H1 (cell line): Measurements from ENCODE around the gene TMEM178B. TPM values are rescaled to one million over a fixed set of nuclear protein-coding genes. Genes with fewer than 3 reads are reported as not detected.

Source experiments
- CTCF ChIA-PET: fragments of 300-600 bp; sonication (Branson Sonifier 250); formaldehyde crosslinking; loops from one replicate; lab custom pipeline; 2021; ENCODE audit not compliant: partially characterized antibody; lab: Charles Lee
- POLR2A ChIA-PET: fragments of 300-600 bp; sonication (Branson Sonifier 250); formaldehyde crosslinking; loops from one replicate; lab custom pipeline; 2021; ENCODE audit warnings: inconsistent platforms; ENCODE audit not compliant: partially characterized antibody; lab: Charles Lee
- DNase-seq, 2 experiments: peaks; one replicate each; pipeline versions ENCODE4 v3.0.0 to v3.0.0-alpha.2; 2010 to 2022; ENCODE audit warnings: low spot score in 2 of 2, low read depth in 1 of 2, mixed read lengths in 1 of 2
- FAIRE-seq: peaks from 2 replicates; lab custom pipeline; 2011; peaks lifted over from hg19 to GRCh38; lab: Jason Lieb, UNC
- H2AFZ ChIP-seq: 2 replicates; pipeline ENCODE4 v1.8.1; 2012; ENCODE audit warnings: low read length, inconsistent platforms
- H2AK5ac ChIP-seq: 2 replicates; pipeline ENCODE4 v1.6.1; 2013; ENCODE audit warnings: low read depth, low read length
- H2BK120ac ChIP-seq: replicated peaks from 2 replicates; pipeline ENCODE3; 2013; ENCODE audit warnings: low read depth, low read length, inconsistent platforms
- H2BK12ac ChIP-seq: 2 replicates; pipeline ENCODE4 v1.6.1; 2013; ENCODE audit warnings: low read depth, low read length
- H2BK15ac ChIP-seq: 2 replicates; pipeline ENCODE4 v1.6.1; 2013; ENCODE audit warnings: low read length
- H2BK20ac ChIP-seq: 2 replicates; pipeline ENCODE4 v1.6.1; 2013; ENCODE audit warnings: low read length
- H2BK5ac ChIP-seq: 2 replicates; pipeline ENCODE4 v1.6.1; 2013; ENCODE audit warnings: low read depth, low read length
- H3K14ac ChIP-seq: 2 replicates; pipeline ENCODE4 v1.6.1; 2013; ENCODE audit warnings: inconsistent platforms; ENCODE audit not compliant: insufficient read length
- H3K18ac ChIP-seq: 2 replicates; pipeline ENCODE4 v1.6.1; 2013; ENCODE audit warnings: low read length; ENCODE audit errors: extremely low read depth
- H3K23ac ChIP-seq: 2 replicates; pipeline ENCODE4 v1.6.1; 2013; ENCODE audit warnings: inconsistent platforms; ENCODE audit not compliant: insufficient read length
- H3K23me2 ChIP-seq: 2 replicates; pipeline ENCODE4 v1.6.1; 2013; ENCODE audit warnings: low read depth, low read length
- H3K27ac ChIP-seq: 2 replicates; pipeline ENCODE4 v1.6.1; 2011; ENCODE audit warnings: low read depth, low read length, inconsistent platforms
- H3K27me3 ChIP-seq, 4 experiments: replicated peaks in 1 of 4; 1 replicate in 1 of 4; 2 replicates in 3 of 4; pipeline versions ENCODE4 v1.6.1 to v1.8.1; 2011 to 2013; ENCODE audit warnings: low read length in 3 of 4, mild to moderate bottlenecking in 3 of 4, inconsistent platforms in 2 of 4, mixed read lengths in 2 of 4, moderate library complexity in 1 of 4; ENCODE audit not compliant: control insufficient read depth in 3 of 4, insufficient read depth in 3 of 4; ENCODE audit errors: extremely low read depth in 1 of 4
- H3K36me3 ChIP-seq, 4 experiments: 2 replicates each; pipeline versions ENCODE4 v1.6.1 to v1.8.1; 2011 to 2013; ENCODE audit warnings: mild to moderate bottlenecking in 4 of 4, low read length in 3 of 4, moderate library complexity in 2 of 4, control low read depth in 1 of 4, inconsistent platforms in 1 of 4; ENCODE audit not compliant: insufficient read depth in 4 of 4, control insufficient read depth in 2 of 4
- H3K4ac ChIP-seq: replicated peaks from 2 replicates; pipeline ENCODE3; 2013; ENCODE audit warnings: low read length, low read depth, mixed read lengths, inconsistent platforms; ENCODE audit not compliant: insufficient read length
- H3K4me1 ChIP-seq, 4 experiments: replicated peaks in 1 of 4; 1 replicate in 1 of 4; 2 replicates in 3 of 4; pipeline versions ENCODE4 v1.6.1 to v1.8.1; 2011 to 2013; ENCODE audit warnings: low read length in 3 of 4, inconsistent platforms in 2 of 4, mixed read lengths in 1 of 4; ENCODE audit not compliant: insufficient read depth in 4 of 4, control insufficient read depth in 3 of 4
- H3K4me2 ChIP-seq, 2 experiments: 2 replicates each; pipeline versions ENCODE4 v1.6.1 to v1.8.1; 2011 to 2013; ENCODE audit warnings: low read depth in 2 of 2, low read length in 2 of 2, control low read depth in 1 of 2, inconsistent platforms in 1 of 2, mild to moderate bottlenecking in 1 of 2; ENCODE audit not compliant: insufficient read depth in 1 of 2
- H3K4me3 ChIP-seq, 4 experiments: fragments of 200-600, 300-600 bp in 1 of 4; sonication (generic), shearing (Covaris generic), sonication (Bioruptor Twin) in 1 of 4; 2 replicates each; pipeline versions ENCODE4 v1.5.1 to v1.8.1; 2011 to 2016; ENCODE audit warnings: low read length in 4 of 4, low read depth in 3 of 4, control low read depth in 2 of 4, inconsistent platforms in 2 of 4, mild to moderate bottlenecking in 2 of 4, mixed read lengths in 1 of 4, moderate library complexity in 1 of 4; ENCODE audit not compliant: insufficient read depth in 2 of 4; ENCODE audit errors: extremely low read depth in 1 of 4
- H3K56ac ChIP-seq: replicated peaks from 2 replicates; pipeline ENCODE3; 2013; ENCODE audit warnings: low read depth, mild to moderate bottlenecking, mixed read lengths, low read length, inconsistent platforms; ENCODE audit not compliant: insufficient read length
- H3K79me1 ChIP-seq: 2 replicates; pipeline ENCODE4 v1.6.1; 2013; ENCODE audit warnings: low read depth, low read length, control low read depth
- H3K79me2 ChIP-seq, 2 experiments: 2 replicates each; pipeline versions ENCODE4 v1.6.1 to v1.8.1; 2012 to 2013; ENCODE audit warnings: low read length in 2 of 2, mild to moderate bottlenecking in 2 of 2, inconsistent platforms in 1 of 2; ENCODE audit not compliant: insufficient read depth in 2 of 2, control insufficient read depth in 1 of 2
- H3K9ac ChIP-seq, 4 experiments: replicated peaks in 1 of 4; 1 replicate in 1 of 4; 2 replicates in 3 of 4; pipeline versions ENCODE4 v1.6.1 to v1.8.1; 2011 to 2013; ENCODE audit warnings: low read depth in 3 of 4, low read length in 3 of 4, control low read depth in 2 of 4, mild to moderate bottlenecking in 2 of 4, moderate library complexity in 2 of 4, inconsistent platforms in 1 of 4; ENCODE audit errors: extremely low read depth in 1 of 4
- H3K9me3 ChIP-seq, 2 experiments: 2 replicates each; pipeline versions ENCODE4 v1.6.1 to v1.8.1; 2012 to 2013; ENCODE audit warnings: mild to moderate bottlenecking in 2 of 2, moderate library complexity in 2 of 2, control low read depth in 1 of 2, inconsistent platforms in 1 of 2, low read depth in 1 of 2, low read length in 1 of 2, mixed read lengths in 1 of 2; ENCODE audit not compliant: insufficient read depth in 2 of 2
- H4K20me1 ChIP-seq, 2 experiments: replicated peaks in 1 of 2; 2 replicates each; pipeline versions ENCODE3 to v1.8.1; 2011 to 2013; ENCODE audit warnings: inconsistent platforms in 2 of 2, low read length in 2 of 2, mild to moderate bottlenecking in 1 of 2; ENCODE audit not compliant: insufficient read depth in 2 of 2, control insufficient read depth in 1 of 2
- H4K5ac ChIP-seq: 2 replicates; pipeline ENCODE4 v1.6.1; 2013; ENCODE audit warnings: low read length, low read depth, mixed read lengths, inconsistent platforms; ENCODE audit not compliant: insufficient read length
- H4K8ac ChIP-seq: 2 replicates; pipeline ENCODE4 v1.8.0; 2013; ENCODE audit warnings: mild to moderate bottlenecking, moderate library complexity, low read length, inconsistent platforms; ENCODE audit not compliant: insufficient read depth; ENCODE audit errors: extremely low read depth
- H4K91ac ChIP-seq: replicated peaks from 2 replicates; pipeline ENCODE3; 2013; ENCODE audit warnings: low read length, mixed read lengths, inconsistent platforms; ENCODE audit not compliant: insufficient read length
- CEBPB ChIP-seq: IDR thresholded peaks from 2 replicates; pipeline ENCODE4 v1.6.1; 2012; ENCODE audit warnings: low read depth, low read length
- CREB1 ChIP-seq: IDR thresholded peaks from 2 replicates; pipeline ENCODE4 v1.6.1; 2012; ENCODE audit warnings: inconsistent platforms
- EZH2 ChIP-seq: fragments of 200-600 bp; sonication (generic); IDR thresholded peaks from 2 replicates; pipeline ENCODE4 v1.7.1; 2012; ENCODE audit warnings: low read depth, mild to moderate bottlenecking, moderate library complexity, low read length, inconsistent platforms; ENCODE audit not compliant: severe bottlenecking
- GABPA ChIP-seq: IDR thresholded peaks from 2 replicates; pipeline ENCODE4 v1.6.1; 2011; ENCODE audit warnings: mild to moderate bottlenecking, low read length, moderate library complexity, borderline replicate concordance; ENCODE audit not compliant: insufficient read depth
- POLR2A ChIP-seq, 2 experiments: IDR thresholded peaks; 1 replicate in 1 of 2; 2 replicates in 1 of 2; pipeline ENCODE4 v1.6.1; 2011; ENCODE audit warnings: low read depth in 2 of 2, low read length in 2 of 2, mild to moderate bottlenecking in 2 of 2; ENCODE audit errors: control extremely low read depth in 1 of 2
- RAD21 ChIP-seq, 2 experiments: IDR thresholded peaks in 1 of 2; conservative IDR thresholded peaks in 1 of 2; 2 replicates each; pipeline ENCODE4 v1.6.1; 2011; ENCODE audit warnings: low read depth in 2 of 2, low read length in 2 of 2, improper control_type of control experiment in 1 of 2, inconsistent platforms in 1 of 2, mild to moderate bottlenecking in 1 of 2, moderate library complexity in 1 of 2
- SIN3A ChIP-seq, 2 experiments: IDR thresholded peaks in 1 of 2; conservative IDR thresholded peaks in 1 of 2; 2 replicates each; pipeline ENCODE4 v1.6.1; 2011 to 2012; ENCODE audit warnings: low read length in 2 of 2, improper control_type of control experiment in 1 of 2, low read depth in 1 of 2, mild to moderate bottlenecking in 1 of 2
- SIRT6 ChIP-seq: IDR thresholded peaks from one replicate; pipeline ENCODE4 v1.7.1; 2012; ENCODE audit warnings: low read length, inconsistent platforms
- TAF1 ChIP-seq: IDR thresholded peaks from 2 replicates; pipeline ENCODE4 v1.6.1; 2011; ENCODE audit warnings: mild to moderate bottlenecking, low read depth, low read length
- TEAD4 ChIP-seq: IDR thresholded peaks from 2 replicates; pipeline ENCODE4 v1.6.1; 2012; ENCODE audit warnings: low read depth, low read length, inconsistent platforms, mixed read lengths
- USF2 ChIP-seq: IDR thresholded peaks from 2 replicates; pipeline ENCODE4 v1.6.1; 2011; ENCODE audit warnings: low read length, improper control_type of control experiment
- WGBS, 2 experiments: shearing (Covaris generic) in 1 of 2; methylation state at CpG; one replicate each; pipeline versions ENCODE4 v1.1.6 to v1.1.7; 2013 to 2015; ENCODE audit warnings: low lambda C conversion rate in 2 of 2, mixed read lengths in 2 of 2, inconsistent platforms in 1 of 2, low coverage in 1 of 2, missing lambda C conversion rate in 1 of 2; ENCODE audit not compliant: insufficient replicate concordance in 2 of 2, insufficient coverage in 1 of 2, insufficient read length in 1 of 2; ENCODE audit errors: extremely low coverage in 1 of 2, missing lambda C conversion rate in 1 of 2; 5-methylcytosine and 5-hydroxymethylcytosine counted together
- polyA plus RNA-seq, 7 experiments: library from polyadenylated mRNA; depleted of rRNA in 3 of 7; stranded (reverse) in 5 of 7; unstranded in 2 of 7; fragments of >200 nt in 5 of 7; fragments of 200-250 nt in 2 of 7; gene quantifications; 1 replicate in 5 of 7; 2 replicates in 1 of 7; 4 replicates in 1 of 7; pipeline versions ENCODE4 v1.2.1 to v1.2.3, GENCODE V29; 2011 to 2013; ENCODE audit warnings: missing spikeins in 2 of 7, mixed read lengths in 2 of 7
- total RNA-seq: library from RNA; stranded (reverse); fragmentation: NEBNext Ultra II Directional; extraction: Animal tissue kit (Norgen Biotek cat#: 25700); gene quantifications from 2 replicates; pipeline ENCODE4 v1.2.1, GENCODE V29; 2021
- TF ChIP-seq, protein P1 (sequence below): IDR thresholded peaks from 2 replicates; pipeline ENCODE4 v1.6.1; 2011; ENCODE audit warnings: low read depth, mild to moderate bottlenecking, low read length; ENCODE audit not compliant: insufficient read depth

Gene TMEM178B
- total and polyA plus RNA-seq, 2 of the 8 experiments (the other 6 are each of a cell fraction or from before 2014, with no cell fraction given) = 5.3 to 18.1 TPM

- H3K4ac ChIP-seq = no peak overlapping the region
- no peak overlapping the region for H2BK12ac ChIP-seq
- H3K9me3 ChIP-seq = no peaks in the 10 kb centered on the region
- ChIA-PET CTCF (interaction anchor here (0.7 to 1.7 kb wide), 5 partner anchors 10 to 108 kb away, joined by 3 to 6 read pairs (median 4); no protein-coding TSS in a partner anchor), POLR2A (no interaction called here)
- no peak overlapping the region for H3K56ac ChIP-seq
- H3K36me3 ChIP-seq = no peaks in the 10 kb centered on the region
- H3K27ac ChIP-seq = no peak overlapping the region
- H4K91ac ChIP-seq = no peak overlapping the region
- H3K9ac ChIP-seq = no peak overlapping the region
- H3K4me2 ChIP-seq = no peak overlapping the region
- peaks cover 2% of the 10 kb centered on the region; the same call in 1 of the 2 replicates for H3K79me1 ChIP-seq
- H2BK15ac ChIP-seq = no peak overlapping the region
- H2AK5ac ChIP-seq = no peak overlapping the region
- WGBS, 2 experiments = 92% methylated on average over 6 of the region's 6 CpGs; no CpG with 5 or more reads in 1 of the 2 experiments
- no peak overlapping the region for H3K23ac ChIP-seq
- H2BK20ac ChIP-seq = no peak overlapping the region
- H3K27me3 ChIP-seq = no peaks in the 10 kb centered on the region
- H3K18ac ChIP-seq = no peak overlapping the region
- no peak overlapping the region for H3K14ac ChIP-seq
- no peaks in the 10 kb centered on the region for H3K4me1 ChIP-seq
- H2BK120ac ChIP-seq = no peak overlapping the region
- H3K23me2 ChIP-seq = no peaks in the 10 kb centered on the region
- no peaks in the 10 kb centered on the region for H4K20me1 ChIP-seq
- no peak for FAIRE-seq
- H4K5ac ChIP-seq = no peak overlapping the region
- no peaks in the 10 kb centered on the region for H3K79me2 ChIP-seq
- no peak overlapping the region for H4K8ac ChIP-seq
- no peak for DNase-seq
- no peak overlapping the region for H3K4me3 ChIP-seq
- no peak overlapping the region for H2AFZ ChIP-seq
- no peak overlapping the region for H2BK5ac ChIP-seq
- TF ChIP-seq TEAD4 (no peak), SIRT6 (no peak), USF2 (no peak), SIN3A (conservative IDR thresholded peaks at IDR 0.05 in 1 of 2, IDR thresholded peaks at IDR 0.05 in 1 of 2; ENCODE audit: low read depth in 1 of 2, low read length in 2 of 2) (no peak), RAD21 (IDR thresholded peaks at IDR 0.05 in 1 of 2, conservative IDR thresholded peaks at IDR 0.05 in 1 of 2; ENCODE audit: low read depth in 2 of 2, low read length in 2 of 2) (no peak), EZH2 (no peak), POLR2A (IDR thresholded peaks at IDR 0.05; ENCODE audit: control extremely low read depth in 1 of 2, low read depth in 2 of 2, low read length in 2 of 2) (no peak), GABPA (no peak), CREB1 (no peak), CEBPB (no peak), TAF1 (no peak)
- TF ChIP-seq, protein P1, sequence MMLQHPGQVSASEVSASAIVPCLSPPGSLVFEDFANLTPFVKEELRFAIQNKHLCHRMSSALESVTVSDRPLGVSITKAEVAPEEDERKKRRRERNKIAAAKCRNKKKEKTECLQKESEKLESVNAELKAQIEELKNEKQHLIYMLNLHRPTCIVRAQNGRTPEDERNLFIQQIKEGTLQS = no peak
These were observed 315.4 kb downstream of the TMEM178B start for GRCh38 chr7:141389140-141389796.
